Fibroblast of lung (primary cell): ENCODE results near the gene ZDHHC20. TPM values are rescaled to one million over a fixed set of nuclear protein-coding genes. Genes with fewer than 3 reads are reported as not detected.

Experiments used
- DNase-seq, 2 donors: peaks; one replicate each; pipeline versions ENCODE4 v3.0.0 to v3.0.0-alpha.2; 2010; ENCODE audit warnings: low read depth in 2 of 2
- H2AFZ ChIP-seq: 2 replicates; pipeline ENCODE4 v1.5.1; 2012; ENCODE audit warnings: low read length, control low read depth, inconsistent platforms
- H3K27ac ChIP-seq: 2 replicates; pipeline ENCODE4 v1.5.1; 2011; ENCODE audit warnings: low read length, control low read depth; ENCODE audit not compliant: insufficient read depth
- H3K27me3 ChIP-seq: 2 replicates; pipeline ENCODE4 v1.5.1; 2011; ENCODE audit warnings: mild to moderate bottlenecking, low read length; ENCODE audit not compliant: control insufficient read depth, insufficient read depth
- H3K36me3 ChIP-seq: 2 replicates; pipeline ENCODE4 v1.5.1; 2011; ENCODE audit warnings: low read length; ENCODE audit not compliant: control insufficient read depth, insufficient read depth
- H3K4me1 ChIP-seq: 2 replicates; pipeline ENCODE4 v1.5.1; 2011; ENCODE audit warnings: low read length; ENCODE audit not compliant: control insufficient read depth, insufficient read depth; ENCODE audit errors: extremely low read depth
- H3K4me2 ChIP-seq: 2 replicates; pipeline ENCODE4 v1.5.1; 2011; ENCODE audit warnings: low read length, control low read depth; ENCODE audit not compliant: insufficient read depth; ENCODE audit errors: extremely low read depth
- H3K4me3 ChIP-seq, 4 experiments: fragments of 200-600 bp in 1 of 4; sonication (generic) in 1 of 4; replicated peaks in 1 of 4; 2 replicates each; pipeline ENCODE4 v1.5.1; 2011 to 2016; ENCODE audit warnings: low read length in 4 of 4, low read depth in 3 of 4, mild to moderate bottlenecking in 3 of 4, control low read depth in 2 of 4, inconsistent platforms in 1 of 4, mixed read lengths in 1 of 4; ENCODE audit not compliant: insufficient read depth in 1 of 4; ENCODE audit errors: control extremely low read depth in 1 of 4
- H3K79me2 ChIP-seq: 2 replicates; pipeline ENCODE4 v1.5.1; 2012; ENCODE audit warnings: mild to moderate bottlenecking, low read length, inconsistent platforms; ENCODE audit not compliant: control insufficient read depth, insufficient read depth
- H3K9ac ChIP-seq: 2 replicates; pipeline ENCODE4 v1.5.1; 2011; ENCODE audit warnings: mild to moderate bottlenecking, low read length, control low read depth; ENCODE audit not compliant: insufficient read depth
- H3K9me3 ChIP-seq: 2 replicates; pipeline ENCODE4 v1.5.1; 2012; ENCODE audit warnings: low read depth, low read length; ENCODE audit not compliant: control insufficient read depth, insufficient read depth
- H4K20me1 ChIP-seq: 2 replicates; pipeline ENCODE4 v1.5.1; 2011; ENCODE audit warnings: low read length; ENCODE audit not compliant: control insufficient read depth, insufficient read depth; ENCODE audit errors: extremely low read depth
- EZH2 ChIP-seq: IDR thresholded peaks from 2 replicates; pipeline ENCODE4 v1.5.1; 2012; ENCODE audit warnings: low read length, control low read depth, mild to moderate bottlenecking; ENCODE audit errors: missing control alignments
- polyA plus RNA-seq, 2 donors: library from polyadenylated mRNA; depleted of rRNA in 1 of 2; stranded (reverse) in 1 of 2; unstranded in 1 of 2; fragments of >200 nt; gene quantifications; 2 replicates each; pipeline ENCODE4 v1.2.1, GENCODE V29; 2011 to 2012; ENCODE audit warnings: missing spikeins in 1 of 2
- total RNA-seq: library from RNA; depleted of rRNA; stranded (reverse); fragments of >200 nt; gene quantifications from 2 replicates; pipeline ENCODE4 v1.2.1, GENCODE V29; 2014
- TF ChIP-seq, protein P1 (sequence below), 2 donors: IDR thresholded peaks in 1 of 2; conservative IDR thresholded peaks in 1 of 2; 1 replicate in 1 of 2; 2 replicates in 1 of 2; pipeline ENCODE4 v1.5.1; 2011 to 2012; ENCODE audit warnings: low read length in 2 of 2, control low read depth in 1 of 2, inconsistent platforms in 1 of 2, low read depth in 1 of 2, mild to moderate bottlenecking in 1 of 2

Gene ZDHHC20
- total and polyA plus RNA-seq, 2 donors (not counting 1 experiment from before 2014, with no cell fraction given): 69.3 to 81.6 TPM

DNA sequence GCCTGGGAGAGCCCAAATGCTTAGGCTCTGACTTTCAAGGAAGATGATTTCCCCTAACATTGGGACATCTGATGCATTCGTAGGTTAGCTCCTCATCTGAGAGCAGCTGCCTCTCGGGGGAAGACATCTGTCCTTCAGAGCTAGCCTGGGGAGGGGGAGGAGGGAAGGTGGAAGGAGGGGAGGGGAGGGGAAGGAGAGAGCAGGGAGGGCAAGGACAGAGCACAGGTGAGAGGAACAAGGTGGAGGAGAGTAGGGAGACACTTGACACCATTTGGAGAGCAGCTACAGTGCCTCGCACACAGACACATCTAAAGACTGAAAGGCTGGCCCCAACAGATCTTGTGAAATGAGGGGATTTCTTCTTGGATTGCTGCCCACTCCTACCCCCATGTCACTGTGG lies 103.8 kb downstream of the ZDHHC20 start:
- DNase-seq: no peak
- Histone ChIP-seq H4K20me1 (no peaks in the 10 kb centered on the region), H3K4me2 (no peak overlapping the region), H3K9ac (no peak overlapping the region), H3K4me1 (no peaks in the 10 kb centered on the region), H3K79me2 (no peaks in the 10 kb centered on the region), H3K27me3 (no peaks in the 10 kb centered on the region), H3K4me3 (no peak overlapping the region), H3K27ac (no peak overlapping the region), H2AFZ (no peak overlapping the region), H3K9me3 (no peaks in the 10 kb centered on the region), H3K36me3 (no peaks in the 10 kb centered on the region)
- TF ChIP-seq, protein P1, sequence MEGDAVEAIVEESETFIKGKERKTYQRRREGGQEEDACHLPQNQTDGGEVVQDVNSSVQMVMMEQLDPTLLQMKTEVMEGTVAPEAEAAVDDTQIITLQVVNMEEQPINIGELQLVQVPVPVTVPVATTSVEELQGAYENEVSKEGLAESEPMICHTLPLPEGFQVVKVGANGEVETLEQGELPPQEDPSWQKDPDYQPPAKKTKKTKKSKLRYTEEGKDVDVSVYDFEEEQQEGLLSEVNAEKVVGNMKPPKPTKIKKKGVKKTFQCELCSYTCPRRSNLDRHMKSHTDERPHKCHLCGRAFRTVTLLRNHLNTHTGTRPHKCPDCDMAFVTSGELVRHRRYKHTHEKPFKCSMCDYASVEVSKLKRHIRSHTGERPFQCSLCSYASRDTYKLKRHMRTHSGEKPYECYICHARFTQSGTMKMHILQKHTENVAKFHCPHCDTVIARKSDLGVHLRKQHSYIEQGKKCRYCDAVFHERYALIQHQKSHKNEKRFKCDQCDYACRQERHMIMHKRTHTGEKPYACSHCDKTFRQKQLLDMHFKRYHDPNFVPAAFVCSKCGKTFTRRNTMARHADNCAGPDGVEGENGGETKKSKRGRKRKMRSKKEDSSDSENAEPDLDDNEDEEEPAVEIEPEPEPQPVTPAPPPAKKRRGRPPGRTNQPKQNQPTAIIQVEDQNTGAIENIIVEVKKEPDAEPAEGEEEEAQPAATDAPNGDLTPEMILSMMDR (conservative IDR thresholded peaks at IDR 0.05 in 1 of 2, IDR thresholded peaks at IDR 0.05 in 1 of 2; ENCODE audit: low read depth in 1 of 2, low read length in 2 of 2): no peak
- TF ChIP-seq EZH2: no peak

DNA sequence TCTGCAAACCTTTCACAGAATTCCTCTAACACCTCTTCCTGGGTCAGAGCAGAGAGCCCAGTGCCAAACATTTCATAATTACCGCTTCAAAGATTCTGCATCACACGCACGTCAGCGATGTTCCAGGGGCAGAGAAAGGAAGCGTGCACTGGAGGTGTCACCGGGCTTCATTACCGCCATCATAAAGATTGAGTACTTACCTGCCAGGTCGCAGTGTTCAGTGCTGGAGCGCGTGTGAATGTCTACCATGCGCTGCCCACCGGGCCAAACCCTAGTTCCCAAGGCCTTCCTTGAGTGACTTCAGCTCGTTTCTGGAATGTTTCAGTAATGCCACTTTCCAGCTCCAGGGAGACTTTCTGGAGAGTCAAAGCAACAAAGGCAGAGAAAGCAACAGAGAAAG lies 104.4 kb downstream of the ZDHHC20 start:
- H3K9ac ChIP-seq: no peak overlapping the region
- H3K4me2 ChIP-seq: no peak overlapping the region

GRCh38 chr13:21348488-21349120 lies 110.5 kb downstream of the ZDHHC20 start:
- H3K27me3 ChIP-seq: peaks cover 4% of the 10 kb centered on the region
- no peaks in the 10 kb centered on the region for H4K20me1 ChIP-seq
- no peak overlapping the region for H3K9ac ChIP-seq
- no peaks in the 10 kb centered on the region for H3K9me3 ChIP-seq
- no peak overlapping the region for H3K27ac ChIP-seq
- DNase-seq: no peak
- H3K36me3 ChIP-seq: no peaks in the 10 kb centered on the region
- no peaks in the 10 kb centered on the region for H3K79me2 ChIP-seq
- H3K4me1 ChIP-seq: no peaks in the 10 kb centered on the region
- no peak overlapping the region for H3K4me3 ChIP-seq
- H3K4me2 ChIP-seq: no peak overlapping the region
- TF ChIP-seq EZH2: no peak
- TF ChIP-seq, protein P1 (conservative IDR thresholded peaks at IDR 0.05 in 1 of 2, IDR thresholded peaks at IDR 0.05 in 1 of 2; ENCODE audit: low read depth in 1 of 2, low read length in 2 of 2): no peak
- no peak overlapping the region for H2AFZ ChIP-seq

More for the DNA sequence above, 104.4 kb downstream of the ZDHHC20 start:
- Histone ChIP-seq H3K79me2 (no peaks in the 10 kb centered on the region), H3K4me3 (no peak overlapping the region), H3K27ac (no peak overlapping the region), H3K36me3 (no peaks in the 10 kb centered on the region), H2AFZ (no peak overlapping the region), H3K27me3 (no peaks in the 10 kb centered on the region), H3K4me1 (no peaks in the 10 kb centered on the region), H4K20me1 (no peaks in the 10 kb centered on the region), H3K9me3 (no peaks in the 10 kb centered on the region)
- TF ChIP-seq EZH2: no peak
- TF ChIP-seq, protein P1 (conservative IDR thresholded peaks at IDR 0.05 in 1 of 2, IDR thresholded peaks at IDR 0.05 in 1 of 2; ENCODE audit: low read depth in 1 of 2, low read length in 2 of 2): no peak
- DNase-seq: no peak
